GM12891 (cell line): ENCODE data around the gene BCDIN3D.

ENCODE experiments used
- DNase-seq: peaks from one replicate; pipeline ENCODE4 v3.0.0; 2011; ENCODE audit warnings: low spot score; ENCODE audit not compliant: insufficient read length
- FAIRE-seq: peaks from 2 replicates; lab custom pipeline; 2011; peaks lifted over from hg19 to GRCh38; lab: Jason Lieb, UNC
- PAX5 ChIP-seq: IDR thresholded peaks from 2 replicates; pipeline ENCODE4 v1.6.1; 2011; ENCODE audit warnings: low read length, moderate library complexity, mild to moderate bottlenecking; ENCODE audit not compliant: insufficient read depth, severe bottlenecking
- POLR2A ChIP-seq: IDR thresholded peaks from 2 replicates; pipeline ENCODE4 v1.6.1; 2011; ENCODE audit warnings: low read depth, low read length, control low read depth
- POLR2AphosphoS5 ChIP-seq: IDR thresholded peaks from 2 replicates; pipeline ENCODE4 v1.6.1; 2011; ENCODE audit warnings: low read depth, low read length, control low read depth
- POU2F2 ChIP-seq: IDR thresholded peaks from 2 replicates; pipeline ENCODE4 v1.6.1; 2011; ENCODE audit warnings: low read depth, mild to moderate bottlenecking, control low read depth, low read length, moderate library complexity
- SPI1 ChIP-seq: IDR thresholded peaks from 2 replicates; pipeline ENCODE4 v1.6.1; 2011; ENCODE audit warnings: low read depth, low read length, control low read depth
- TAF1 ChIP-seq: IDR thresholded peaks from 2 replicates; pipeline ENCODE4 v1.6.1; 2011; ENCODE audit warnings: low read depth, low read length, control low read depth

The BCDIN3D gene

GRCh38 chr12:49832836-49833421, 10.0 kb downstream of the BCDIN3D start:
- FAIRE-seq (no peak), DNase-seq (no peak)
- TF ChIP-seq SPI1: no peak
- no peak for TF ChIP-seq TAF1
- no peak for TF ChIP-seq POLR2AphosphoS5
- TF ChIP-seq PAX5: no peak
- no peak for TF ChIP-seq POLR2A
- TF ChIP-seq POU2F2: no peak

GRCh38 chr12:49831717-49832116, 11.2 kb downstream of the BCDIN3D start:
- FAIRE-seq: no peak
- no peak for DNase-seq
- TF ChIP-seq PAX5: no peak
- TF ChIP-seq SPI1: no peak
- TF ChIP-seq POLR2A: no peak
- TF ChIP-seq POU2F2: no peak
- TF ChIP-seq POLR2AphosphoS5: no peak
- no peak for TF ChIP-seq TAF1

- FAIRE-seq: peak; percentile 96
- TF ChIP-seq POU2F2: peak; percentile 47; the same call in 1 of the 2 replicates
- no peak for TF ChIP-seq PAX5
- TF ChIP-seq POLR2A: peak; percentile 41; the same call in 1 of the 2 replicates
- peak; percentile 47; the same call in 1 of the 2 replicates for TF ChIP-seq POLR2AphosphoS5
- peak; percentile 34; the same call in 1 of the 2 replicates for TF ChIP-seq SPI1
- no peak for TF ChIP-seq TAF1
- DNase-seq: peak; percentile 96
These were observed 14.5 kb downstream of the BCDIN3D start, which contains the start of gene NCKAP5L for GRCh38 chr12:49828133-49829091. TSS of gene NCKAP5L (minus strand) at chr12:49828413. CDS start at chr12:49804044, 24,369 bp downstream.

- DNase-seq (peak; percentile 59), FAIRE-seq (peak; percentile 70)
- TF ChIP-seq PAX5 (no peak), POU2F2 (no peak), SPI1 (no peak), POLR2AphosphoS5 (no peak), POLR2A (no peak), TAF1 (no peak)
These were observed 15.4 kb downstream of the BCDIN3D start for GRCh38 chr12:49827401-49828099.

- no peak for DNase-seq
- no peak for FAIRE-seq
- TF ChIP-seq POLR2A (no peak), PAX5 (no peak)
These were observed 15.9 kb downstream of the BCDIN3D start for GRCh38 chr12:49827051-49827400.

- FAIRE-seq: no peak
- no peak for DNase-seq
- TF ChIP-seq PAX5 (no peak), TAF1 (no peak), POU2F2 (no peak), POLR2AphosphoS5 (no peak), SPI1 (no peak), POLR2A (no peak)
These were observed 16.9 kb downstream of the BCDIN3D start for GRCh38 chr12:49825971-49826421.

- no peak for DNase-seq
- FAIRE-seq: peak; percentile 62
- TF ChIP-seq PAX5 (no peak), SPI1 (no peak), TAF1 (no peak), POLR2AphosphoS5 (no peak), POU2F2 (no peak), POLR2A (no peak)
These were observed 17.4 kb downstream of the BCDIN3D start for GRCh38 chr12:49825360-49825970.

GRCh38 chr12:49824895-49825294, 18.0 kb downstream of the BCDIN3D start:
- DNase-seq: no peak
- FAIRE-seq: peak; percentile 47

More at GRCh38 chr12:49824895-49825294, 18.0 kb downstream of the BCDIN3D start:
- no peak for TF ChIP-seq POU2F2
- no peak for TF ChIP-seq POLR2A
- no peak for TF ChIP-seq PAX5
- no peak for TF ChIP-seq POLR2AphosphoS5
- TF ChIP-seq SPI1: peak; percentile 32; the same call in 1 of the 2 replicates
- TF ChIP-seq TAF1: no peak
